Spleen (tissue), 7 donors: ENCODE results near the gene CYP2D6.

Experiments
- POLR2A ChIP-seq, 3 donors: fragments of 450-650 bp; IDR thresholded peaks; one replicate each; pipeline ENCODE4 v1.5.1; 2017; ENCODE audit warnings: antibody characterized with exemption in 3 of 3, mild to moderate bottlenecking in 1 of 3
- POLR2AphosphoS5 ChIP-seq, 3 donors: sonication (generic); formaldehyde crosslinking; IDR thresholded peaks; one replicate each; pipeline ENCODE4 v1.5.1; 2017; ENCODE audit warnings: antibody characterized with exemption in 3 of 3
- TF ChIP-seq, protein P1 (sequence below), 11 experiments: fragments of 200-600 bp in 7 of 11; fragments of 450-650 bp in 4 of 11; sonication (generic) in 4 of 11; IDR thresholded peaks in 8 of 11; conservative IDR thresholded peaks in 3 of 11; 1 replicate in 7 of 11; 2 replicates in 4 of 11; pipeline versions ENCODE4 v1.4.0 to v1.8.0; 2016 to 2021; ENCODE audit warnings: antibody characterized with exemption in 11 of 11, inconsistent platforms in 4 of 11, mild to moderate bottlenecking in 1 of 11
- donor health status: DM: no; HTN: no; CAD: no; lungs with moderate emphysema.
- donor health status: DM: no; HTN: no; CAD: no.
- donor health status: DM: no; HTN: no; CAD: no.

DNA sequence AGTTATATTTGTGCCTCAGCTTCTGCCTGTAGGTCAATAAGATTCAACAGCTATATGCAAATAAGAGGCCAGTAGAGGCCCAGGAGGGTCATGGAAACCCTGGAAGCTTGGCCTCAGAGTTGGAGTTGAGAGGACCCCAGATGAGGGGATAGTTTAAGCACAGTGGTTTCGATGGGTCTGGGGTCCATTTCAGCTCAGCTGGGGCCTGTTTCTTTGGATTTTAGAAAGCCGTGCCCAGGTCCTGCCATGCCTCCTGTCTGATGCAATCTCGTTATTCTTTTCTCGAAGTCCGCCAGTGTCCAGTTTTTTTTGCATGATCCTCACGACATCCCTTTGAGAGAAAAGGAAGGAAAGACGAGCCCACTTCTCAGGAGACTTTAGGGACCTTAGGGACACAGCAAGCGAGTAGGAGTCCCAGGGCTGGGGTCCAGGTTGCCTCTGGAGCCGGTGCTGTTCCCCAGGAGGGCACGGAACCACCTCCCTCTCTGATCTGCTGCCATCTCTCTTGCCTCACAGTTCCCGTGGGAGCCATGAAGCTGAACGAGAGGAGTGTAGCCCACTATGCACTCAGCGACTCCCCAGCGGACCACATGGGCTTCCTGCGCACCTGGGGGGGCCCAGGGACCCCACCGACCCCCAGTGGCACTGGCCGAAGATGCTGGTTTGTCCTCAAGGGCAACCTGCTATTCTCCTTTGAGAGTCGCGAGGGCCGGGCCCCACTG is 53.7 kb downstream of the CYP2D6 start:
- TF ChIP-seq, protein P1, sequence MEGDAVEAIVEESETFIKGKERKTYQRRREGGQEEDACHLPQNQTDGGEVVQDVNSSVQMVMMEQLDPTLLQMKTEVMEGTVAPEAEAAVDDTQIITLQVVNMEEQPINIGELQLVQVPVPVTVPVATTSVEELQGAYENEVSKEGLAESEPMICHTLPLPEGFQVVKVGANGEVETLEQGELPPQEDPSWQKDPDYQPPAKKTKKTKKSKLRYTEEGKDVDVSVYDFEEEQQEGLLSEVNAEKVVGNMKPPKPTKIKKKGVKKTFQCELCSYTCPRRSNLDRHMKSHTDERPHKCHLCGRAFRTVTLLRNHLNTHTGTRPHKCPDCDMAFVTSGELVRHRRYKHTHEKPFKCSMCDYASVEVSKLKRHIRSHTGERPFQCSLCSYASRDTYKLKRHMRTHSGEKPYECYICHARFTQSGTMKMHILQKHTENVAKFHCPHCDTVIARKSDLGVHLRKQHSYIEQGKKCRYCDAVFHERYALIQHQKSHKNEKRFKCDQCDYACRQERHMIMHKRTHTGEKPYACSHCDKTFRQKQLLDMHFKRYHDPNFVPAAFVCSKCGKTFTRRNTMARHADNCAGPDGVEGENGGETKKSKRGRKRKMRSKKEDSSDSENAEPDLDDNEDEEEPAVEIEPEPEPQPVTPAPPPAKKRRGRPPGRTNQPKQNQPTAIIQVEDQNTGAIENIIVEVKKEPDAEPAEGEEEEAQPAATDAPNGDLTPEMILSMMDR (IDR thresholded peaks at IDR 0.05 in 8 of 11, conservative IDR thresholded peaks at IDR 0.05 in 3 of 11) = no peak
- no peak for TF ChIP-seq POLR2A (IDR thresholded peaks at IDR 0.05)
- no peak for TF ChIP-seq POLR2AphosphoS5 (IDR thresholded peaks at IDR 0.05)
